WTC11 (cell line): ENCODE results near the gene CEP78.
"Not testable (repeated sequence)": the region's sequence is repeated elsewhere in the genome, so short reads cannot be mapped to it uniquely, and the experiment has no call there.

Source experiments
- TEAD4 ChIP-seq: sonication (generic); formaldehyde crosslinking; IDR thresholded peaks from 2 replicates; pipeline ENCODE4 v1.8.0; 2022; ENCODE audit warnings: mild to moderate bottlenecking, missing genetic modification reagents
- TF ChIP-seq, protein P1 (sequence below): fragments of 200-600 bp; IDR thresholded peaks from 2 replicates; pipeline ENCODE4 v1.8.0; 2022; ENCODE audit warnings: antibody characterized with exemption

DNA sequence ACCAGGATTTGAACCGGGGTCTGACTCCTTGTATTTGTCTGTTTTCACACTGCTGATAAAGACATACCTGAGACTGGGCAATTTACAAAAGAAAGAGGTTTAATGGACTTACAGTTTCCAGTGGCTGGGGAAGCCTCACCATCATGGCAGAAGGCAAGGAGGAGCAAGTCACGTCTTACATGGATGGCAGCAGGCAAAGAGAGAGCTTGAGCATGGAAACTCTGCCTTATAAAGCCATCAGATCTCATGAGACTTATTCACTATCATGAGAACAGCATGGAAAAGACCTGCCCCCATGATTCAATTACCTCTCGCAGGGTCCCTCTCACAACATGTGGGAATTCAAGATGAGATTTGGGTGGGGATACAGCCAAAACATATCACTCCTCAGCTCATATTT is 14.0 kb upstream of the CEP78 start:
- TF ChIP-seq, protein P1, sequence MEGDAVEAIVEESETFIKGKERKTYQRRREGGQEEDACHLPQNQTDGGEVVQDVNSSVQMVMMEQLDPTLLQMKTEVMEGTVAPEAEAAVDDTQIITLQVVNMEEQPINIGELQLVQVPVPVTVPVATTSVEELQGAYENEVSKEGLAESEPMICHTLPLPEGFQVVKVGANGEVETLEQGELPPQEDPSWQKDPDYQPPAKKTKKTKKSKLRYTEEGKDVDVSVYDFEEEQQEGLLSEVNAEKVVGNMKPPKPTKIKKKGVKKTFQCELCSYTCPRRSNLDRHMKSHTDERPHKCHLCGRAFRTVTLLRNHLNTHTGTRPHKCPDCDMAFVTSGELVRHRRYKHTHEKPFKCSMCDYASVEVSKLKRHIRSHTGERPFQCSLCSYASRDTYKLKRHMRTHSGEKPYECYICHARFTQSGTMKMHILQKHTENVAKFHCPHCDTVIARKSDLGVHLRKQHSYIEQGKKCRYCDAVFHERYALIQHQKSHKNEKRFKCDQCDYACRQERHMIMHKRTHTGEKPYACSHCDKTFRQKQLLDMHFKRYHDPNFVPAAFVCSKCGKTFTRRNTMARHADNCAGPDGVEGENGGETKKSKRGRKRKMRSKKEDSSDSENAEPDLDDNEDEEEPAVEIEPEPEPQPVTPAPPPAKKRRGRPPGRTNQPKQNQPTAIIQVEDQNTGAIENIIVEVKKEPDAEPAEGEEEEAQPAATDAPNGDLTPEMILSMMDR: not testable (repeated sequence)
- TF ChIP-seq TEAD4 (CRISPR knock-in tag): not testable (repeated sequence)
